Measurements from ENCODE around the gene SEC16A.

SEC16A gene

DNA sequence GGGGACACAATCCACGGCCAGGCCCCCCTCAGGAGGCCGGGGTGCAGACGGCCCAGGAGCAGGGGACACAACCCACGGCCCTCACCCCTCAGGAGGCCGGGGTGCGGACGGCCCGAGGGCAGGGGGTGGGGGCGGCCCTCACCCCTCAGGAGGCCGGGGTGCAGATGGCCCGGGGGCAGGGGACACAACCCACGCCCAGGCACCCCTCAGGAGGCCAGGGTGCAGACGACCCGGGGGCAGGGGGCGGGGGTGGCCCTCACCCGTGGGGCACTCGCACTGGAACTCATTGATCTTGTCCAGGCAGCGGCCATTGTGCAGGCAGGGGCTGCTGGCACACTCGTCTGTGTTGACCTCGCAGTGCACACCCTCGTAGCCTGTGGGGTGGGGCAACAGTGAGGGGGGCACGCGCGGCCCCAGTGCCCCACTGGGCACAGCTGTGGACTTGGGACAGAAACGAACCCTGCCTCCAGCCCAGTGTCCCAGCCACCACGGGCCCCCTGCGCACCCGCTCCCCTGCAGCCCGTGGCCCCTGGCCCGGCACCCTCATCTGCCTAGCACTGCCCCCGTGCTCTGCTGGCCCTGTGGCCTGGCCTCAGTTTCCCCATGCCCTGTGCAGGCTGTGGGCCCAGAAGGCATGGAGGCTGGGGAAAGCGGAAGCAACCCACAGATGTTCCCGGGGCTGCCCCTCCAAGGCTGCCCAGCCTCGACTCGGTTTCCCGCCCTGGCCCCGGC, 34.3 kb upstream of the SEC16A start:
- no peak for DNase-seq

DNA sequence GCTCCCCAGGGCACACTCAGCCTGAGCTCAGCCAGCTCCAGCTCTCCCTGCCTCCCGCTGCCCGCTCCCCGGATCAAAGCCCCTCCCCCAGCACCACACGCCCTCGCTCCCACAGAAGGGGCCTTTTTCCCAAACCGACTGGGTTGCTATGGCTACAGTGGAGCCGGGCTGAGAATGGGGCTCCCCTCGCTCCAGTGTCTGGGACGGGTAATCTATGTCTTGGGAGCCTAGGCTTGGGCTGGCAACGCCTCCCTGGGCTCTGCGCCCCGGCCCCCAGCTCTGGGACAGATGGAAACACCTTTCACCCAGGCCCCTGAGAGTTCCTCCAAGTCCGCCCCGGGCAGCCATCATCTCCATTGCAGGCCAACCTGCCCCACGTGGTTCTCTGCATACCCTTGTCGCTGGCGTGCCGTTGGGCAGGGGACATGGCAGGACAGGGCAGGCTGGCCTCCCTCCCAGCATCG, 33.4 kb upstream of the SEC16A start:
- DNase-seq: no peak

DNA sequence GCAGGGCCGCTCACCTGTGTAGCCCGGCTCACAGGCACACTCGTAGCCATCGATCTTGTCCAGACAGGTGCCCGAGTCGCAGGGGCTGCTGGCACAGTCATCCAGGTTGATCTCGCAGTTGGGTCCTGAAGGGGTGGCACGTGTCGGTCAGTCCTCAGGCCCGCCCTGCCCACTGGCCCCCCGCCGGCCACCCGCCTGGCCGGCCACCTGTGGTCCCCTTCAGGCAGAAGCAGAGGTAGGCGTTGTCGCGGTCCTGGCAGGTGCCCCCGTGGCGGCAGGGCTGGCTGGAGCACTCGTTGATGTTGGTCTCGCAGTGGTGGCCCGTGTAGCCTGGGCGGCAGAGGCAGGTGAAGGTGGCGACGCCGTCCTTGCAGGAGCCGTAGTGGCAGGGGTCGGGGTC, 32.4 kb upstream of the SEC16A start:
- DNase-seq: no peak

DNA sequence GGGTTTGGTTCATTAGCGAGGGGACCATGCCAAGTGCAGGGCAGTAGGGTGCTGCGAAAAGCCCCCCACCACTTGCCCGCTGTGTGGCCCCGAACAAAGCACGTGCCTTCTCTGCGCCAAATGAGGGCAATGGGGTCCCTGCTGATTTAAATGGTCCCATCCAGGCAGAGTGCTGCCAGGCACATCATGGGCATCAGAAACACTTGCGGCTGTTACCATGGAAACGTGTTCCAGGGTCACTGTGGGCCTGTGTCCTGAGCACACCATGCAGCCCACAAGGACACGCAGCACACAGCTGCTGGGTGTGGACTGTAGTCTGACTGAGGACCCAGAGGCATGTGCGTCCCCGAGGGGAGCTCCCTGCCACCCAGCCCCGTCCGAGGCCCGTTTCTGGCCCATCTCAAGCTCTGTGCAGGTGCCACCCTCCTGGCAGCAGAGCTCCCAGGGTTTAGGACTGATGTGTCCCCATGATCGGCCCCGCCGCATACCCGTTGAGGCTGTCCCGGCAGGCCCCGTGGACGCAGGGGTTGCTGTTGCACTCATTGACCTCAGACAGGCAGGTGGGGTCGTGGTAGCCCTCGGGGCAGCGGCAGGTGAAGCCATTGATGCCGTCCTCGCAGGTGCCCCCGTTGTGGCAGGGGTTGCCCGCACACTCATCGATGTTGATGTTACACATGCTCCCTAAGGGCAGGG, 31.3 kb upstream of the SEC16A start:
- DNase-seq: no peak

DNA sequence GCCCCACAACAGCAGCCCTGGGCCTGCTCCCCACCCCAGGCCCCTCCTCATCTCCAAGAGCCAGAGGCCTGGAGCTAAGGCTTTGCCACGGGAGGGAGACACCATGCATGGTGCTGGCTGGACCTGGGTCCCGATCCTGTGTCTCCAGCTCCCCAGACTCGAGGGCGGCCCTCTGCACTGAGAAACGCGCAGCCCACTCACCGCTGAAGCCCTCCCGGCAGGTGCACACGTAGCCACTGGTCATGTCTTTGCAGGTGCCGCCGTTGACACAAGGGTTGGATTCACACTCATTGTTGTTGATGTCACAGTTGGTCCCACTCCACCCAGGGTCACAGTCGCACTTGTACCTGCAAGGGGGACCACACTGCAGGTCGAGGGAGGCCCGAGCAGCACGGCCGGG, 30.4 kb upstream of the SEC16A start:
- DNase-seq: no peak

DNA sequence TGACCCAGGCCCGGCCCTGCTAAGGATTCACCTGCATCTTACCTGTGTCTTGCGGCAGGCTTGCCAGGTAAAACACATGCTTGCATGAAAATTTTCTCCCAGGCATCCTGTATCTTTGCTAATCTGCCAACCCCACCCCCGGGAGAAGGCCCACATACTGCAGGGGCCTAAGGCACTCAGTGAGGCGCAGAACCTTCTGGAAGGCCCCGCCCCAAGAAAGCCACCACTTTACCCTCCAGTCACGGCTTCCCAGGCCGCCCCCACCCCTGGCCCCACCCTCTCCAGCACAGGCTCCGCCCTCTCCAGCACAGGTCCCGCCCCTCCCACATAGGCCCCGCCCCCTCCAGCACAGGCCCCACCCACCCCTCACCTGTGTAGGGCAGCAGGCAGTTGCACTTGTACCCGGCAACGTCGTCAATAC, 29.8 kb upstream of the SEC16A start:
- DNase-seq: no peak

DNA sequence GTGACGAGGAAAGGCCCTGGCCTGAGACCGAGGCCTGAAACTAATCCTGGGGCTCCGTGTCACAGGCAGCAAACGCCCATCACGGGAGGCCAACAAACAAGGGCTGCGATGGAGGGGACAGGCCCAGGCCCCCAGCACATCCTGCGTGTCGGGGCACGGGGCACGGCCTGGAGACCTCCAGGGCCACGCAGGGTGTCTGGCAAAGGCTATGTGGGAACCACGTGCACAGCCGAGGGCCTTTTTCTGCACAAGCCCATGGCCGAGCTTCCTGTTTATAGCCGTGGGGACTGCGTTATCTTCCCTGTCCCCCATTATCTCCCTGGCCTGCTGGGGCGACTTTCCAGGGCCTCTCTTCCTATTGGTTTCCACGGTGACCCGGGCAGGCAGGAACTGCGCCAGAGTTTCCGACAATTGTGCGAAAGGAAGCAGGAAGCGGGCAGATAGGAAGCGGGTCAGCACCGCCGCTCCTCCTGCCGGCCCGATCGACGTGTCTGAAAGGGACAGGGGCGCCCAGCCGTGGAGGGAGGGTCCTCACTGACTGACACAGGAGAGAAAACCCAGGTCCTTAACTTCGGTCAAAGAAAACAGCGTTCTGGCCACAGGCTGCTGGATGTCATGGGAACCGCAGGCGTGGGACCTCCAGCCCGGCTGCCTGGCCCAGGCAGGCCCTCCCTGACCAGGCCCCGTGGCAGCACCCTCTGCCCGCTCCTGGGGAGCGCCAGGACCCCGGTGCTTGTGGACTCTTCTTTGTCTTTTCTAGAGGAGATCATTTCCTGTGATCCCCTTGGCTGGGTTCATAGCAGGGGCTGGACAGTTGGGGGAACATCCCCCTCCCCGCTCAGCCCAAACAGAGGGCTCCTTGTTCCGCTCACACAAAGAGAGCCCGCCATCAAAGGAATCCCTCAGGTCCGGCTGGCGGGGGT, 29.1 kb upstream of the SEC16A start:
- no peak for DNase-seq

DNA sequence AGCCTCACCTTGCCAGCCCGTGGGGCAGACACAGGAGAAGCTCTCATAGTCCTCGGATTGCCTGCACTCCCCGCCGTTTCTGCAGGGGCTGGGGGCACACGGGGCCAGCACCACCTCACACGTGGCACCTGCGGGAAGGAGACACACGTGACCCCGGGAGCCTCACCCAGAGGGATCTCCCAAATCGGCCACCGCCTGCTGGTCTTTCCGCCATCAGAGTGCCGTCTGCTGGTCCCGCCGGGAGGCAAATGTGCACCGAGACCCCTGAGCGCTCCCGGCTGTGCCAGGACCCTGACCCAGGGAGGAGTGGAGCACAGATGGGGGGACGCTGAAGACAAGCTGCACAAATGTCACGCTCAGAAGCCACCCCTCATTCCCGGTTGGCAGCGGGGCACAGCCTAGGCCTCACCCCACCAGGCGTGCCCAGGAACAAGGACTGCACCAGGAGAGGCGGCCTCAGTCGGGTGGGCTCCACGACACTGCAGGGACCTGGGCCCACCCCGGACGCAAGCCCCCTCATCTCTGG, 28.4 kb upstream of the SEC16A start:
- no peak for DNase-seq

DNA sequence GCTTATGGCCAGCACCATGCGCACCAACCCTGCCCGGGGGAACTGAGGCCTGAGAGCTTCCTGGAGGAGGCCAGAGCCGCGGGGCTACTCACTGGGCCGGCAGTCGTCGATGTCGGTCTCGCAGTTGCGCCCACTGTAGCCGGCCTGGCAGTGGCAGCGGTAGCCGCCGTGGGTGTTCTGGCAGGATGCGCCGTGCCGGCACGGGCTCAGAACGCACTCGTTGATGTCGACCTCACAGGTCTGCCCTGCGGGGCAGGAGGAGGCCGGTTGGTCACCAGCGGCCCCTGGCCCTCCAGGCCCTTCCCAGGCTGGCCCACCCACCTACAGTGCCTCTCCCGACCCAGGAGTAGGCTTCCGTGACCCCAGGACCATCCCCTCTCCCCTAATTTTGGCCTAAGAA, 27.7 kb upstream of the SEC16A start:
- DNase-seq: no peak

DNA sequence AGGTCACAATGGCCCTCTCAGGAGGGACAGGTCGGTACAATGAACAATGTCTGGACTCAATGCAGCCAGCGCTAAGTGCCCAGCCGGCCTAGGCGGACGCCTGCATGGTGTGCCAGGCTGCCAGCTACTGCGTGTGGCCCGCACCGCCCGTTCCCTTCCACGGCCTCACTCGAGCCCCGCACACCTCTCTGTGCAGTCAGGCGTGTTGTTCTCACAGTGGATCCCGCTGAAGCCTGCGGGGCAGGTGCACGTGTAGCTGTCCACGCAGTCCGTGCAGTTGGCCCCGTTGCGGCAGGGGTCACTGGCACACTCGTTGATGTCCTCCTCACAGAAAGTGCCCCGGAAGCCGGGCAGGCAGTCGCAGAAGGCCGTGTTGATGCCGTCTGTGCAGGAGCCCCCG, 26.7 kb upstream of the SEC16A start:
- no peak for DNase-seq

DNA sequence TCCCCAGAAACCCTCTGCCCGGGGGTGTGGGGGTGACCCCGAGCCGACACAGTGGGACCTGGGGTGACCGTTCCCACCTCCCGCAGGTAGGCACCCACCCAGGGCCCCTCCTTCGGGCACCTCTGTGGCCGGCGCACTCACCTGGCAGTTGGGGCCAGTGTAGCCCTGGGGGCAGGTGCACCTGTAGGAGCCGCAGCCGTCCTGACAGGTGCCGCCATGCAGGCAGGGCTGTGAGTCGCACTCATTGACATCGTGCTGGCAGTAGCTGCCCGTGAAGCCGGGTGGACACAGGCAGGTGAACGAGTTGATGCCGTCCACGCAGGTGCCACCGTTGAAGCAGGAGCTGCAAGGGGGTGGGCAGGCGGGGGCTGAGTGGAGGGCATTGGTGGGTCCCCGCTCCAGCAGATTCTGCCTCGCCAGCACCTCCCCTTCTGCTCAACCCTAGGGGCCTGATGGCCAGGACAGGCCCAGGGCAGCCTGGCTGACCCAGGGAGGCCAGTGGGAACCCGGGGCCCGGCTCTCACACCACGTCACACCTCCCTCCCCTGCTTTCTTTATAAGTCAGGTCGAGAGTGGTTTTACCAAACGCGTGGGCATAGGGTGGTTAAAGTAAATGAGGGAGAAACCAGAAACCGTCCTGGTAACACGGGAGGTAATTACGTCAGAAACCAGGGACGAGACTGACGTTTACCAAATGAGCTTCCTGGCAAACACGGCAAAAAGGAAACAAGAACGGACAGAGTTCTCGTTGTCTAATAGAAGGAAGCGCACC, 26.1 kb upstream of the SEC16A start:
- no peak for DNase-seq

DNA sequence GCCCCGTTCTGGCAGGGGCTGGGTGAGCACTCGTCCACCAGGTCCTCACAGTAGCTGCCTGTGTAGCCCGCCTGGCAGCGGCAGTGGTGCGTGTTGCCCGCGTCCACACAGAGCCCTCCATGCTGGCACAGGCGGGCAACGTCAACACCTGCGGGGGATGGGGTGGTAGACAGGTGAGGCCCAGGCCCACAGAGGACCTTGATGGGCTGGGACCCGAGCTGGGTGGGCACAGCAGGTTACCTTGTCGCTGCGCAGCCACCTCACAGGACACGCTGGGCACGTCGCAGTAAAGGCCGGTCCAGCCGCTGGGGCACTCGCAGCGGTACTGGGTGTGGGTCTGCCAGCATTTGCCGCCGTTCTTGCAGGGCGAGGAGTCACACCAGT, 25.1 kb upstream of the SEC16A start:
- no peak for DNase-seq

DNA sequence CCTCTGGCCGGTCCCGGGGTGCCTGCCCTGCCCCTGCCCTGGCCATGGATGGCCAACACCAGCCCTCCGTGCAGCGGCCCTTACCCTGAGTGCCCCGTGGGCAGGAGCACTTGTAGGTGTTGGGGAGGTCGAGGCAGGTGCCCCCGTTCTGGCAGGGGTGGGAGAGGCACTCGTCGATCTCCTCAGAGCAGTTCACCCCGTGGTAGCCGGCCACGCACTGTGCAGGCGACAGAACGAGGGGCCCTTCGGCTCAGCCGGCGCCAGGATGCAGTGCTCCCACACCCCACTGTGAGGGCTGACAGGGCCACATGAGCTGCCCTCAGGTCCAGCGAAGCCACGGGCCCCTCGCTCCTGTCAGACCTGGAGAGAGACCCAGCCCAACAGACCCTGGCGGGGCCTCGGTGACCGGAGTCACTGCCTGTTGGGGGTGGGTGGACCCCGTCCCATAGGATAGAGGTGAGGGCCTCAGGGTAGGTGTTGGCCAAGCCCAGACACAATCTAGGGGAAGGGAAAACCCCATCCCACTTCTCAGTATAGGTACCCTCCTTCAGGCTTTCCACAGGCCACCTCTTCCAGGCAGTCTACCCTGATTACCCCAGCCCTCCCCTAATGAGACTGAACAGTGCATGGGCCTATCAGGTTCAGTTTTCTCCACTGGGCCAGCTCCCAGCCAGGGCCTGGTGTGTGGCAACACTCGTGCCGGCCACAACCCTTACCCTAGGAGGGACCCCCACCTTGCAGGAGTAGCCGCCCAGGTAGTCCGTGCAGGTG, 24.6 kb upstream of the SEC16A start:
- no peak for DNase-seq

DNA sequence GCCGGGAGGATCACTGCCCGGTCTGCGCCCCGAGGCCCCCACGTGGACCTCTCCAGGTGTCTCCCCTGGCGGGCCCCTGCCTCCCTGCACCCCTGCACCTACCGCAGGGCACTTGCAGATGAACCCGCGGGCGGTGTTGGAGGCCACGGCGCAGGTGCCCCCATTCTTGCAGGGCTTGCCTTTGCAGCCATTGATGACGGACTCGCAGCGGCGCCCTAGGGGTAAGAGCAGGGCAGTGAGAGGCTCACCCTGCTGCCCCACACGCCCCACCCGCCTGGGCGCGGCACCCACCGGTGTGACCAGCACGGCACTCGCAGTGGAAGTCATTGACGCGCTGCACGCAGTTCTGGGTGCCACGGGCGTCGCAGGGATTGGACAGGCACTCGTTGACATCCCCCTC, 23.6 kb upstream of the SEC16A start:
- DNase-seq: no peak

DNA sequence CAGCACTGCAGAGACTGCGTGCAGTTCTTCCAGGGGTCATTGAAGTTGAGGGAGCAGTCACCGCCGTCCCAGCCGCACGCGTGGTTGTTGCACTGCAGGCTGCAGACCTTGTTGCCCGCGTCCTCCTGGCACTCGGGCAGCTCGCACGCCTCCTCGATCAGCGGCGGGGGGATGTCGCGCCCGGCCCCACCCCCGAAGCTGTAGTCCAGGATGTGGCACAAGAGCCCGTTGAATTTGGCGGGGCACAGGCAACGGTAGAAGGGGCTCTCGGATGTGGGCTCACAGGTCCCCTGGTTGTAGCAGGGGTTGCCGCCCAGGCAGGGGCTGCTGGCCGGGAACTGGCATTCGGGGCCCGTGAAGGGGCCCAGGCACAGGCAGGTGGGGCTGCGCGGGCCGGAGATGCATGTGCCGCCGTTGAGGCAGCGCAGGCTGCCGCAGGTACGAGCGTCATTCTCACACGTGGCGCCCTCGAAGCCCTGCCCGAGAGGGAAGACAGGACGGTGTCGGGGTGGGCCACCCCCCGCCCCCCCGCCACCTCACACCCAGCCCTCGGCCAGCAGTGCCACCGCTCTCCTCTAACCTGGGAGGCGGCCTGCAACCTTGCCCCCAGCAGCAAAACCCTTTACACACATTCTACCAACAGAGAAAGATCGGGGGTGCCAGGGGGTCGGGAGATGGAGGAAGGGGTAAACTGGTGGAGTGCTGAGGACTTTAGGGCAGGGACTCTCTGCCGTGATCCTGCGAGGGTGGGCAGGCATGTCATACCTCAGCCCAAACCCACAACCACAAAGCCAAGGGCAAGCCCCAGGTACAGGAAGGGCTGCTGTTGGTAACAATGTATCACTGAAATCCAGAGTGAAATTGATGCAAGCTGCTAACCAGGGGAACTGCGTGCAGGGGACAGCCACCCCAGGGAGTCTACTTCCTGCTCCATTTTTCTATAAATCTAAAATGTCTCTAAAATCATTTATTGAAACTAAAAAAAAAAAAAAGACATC, 22.9 kb upstream of the SEC16A start:
- no peak for DNase-seq

DNA sequence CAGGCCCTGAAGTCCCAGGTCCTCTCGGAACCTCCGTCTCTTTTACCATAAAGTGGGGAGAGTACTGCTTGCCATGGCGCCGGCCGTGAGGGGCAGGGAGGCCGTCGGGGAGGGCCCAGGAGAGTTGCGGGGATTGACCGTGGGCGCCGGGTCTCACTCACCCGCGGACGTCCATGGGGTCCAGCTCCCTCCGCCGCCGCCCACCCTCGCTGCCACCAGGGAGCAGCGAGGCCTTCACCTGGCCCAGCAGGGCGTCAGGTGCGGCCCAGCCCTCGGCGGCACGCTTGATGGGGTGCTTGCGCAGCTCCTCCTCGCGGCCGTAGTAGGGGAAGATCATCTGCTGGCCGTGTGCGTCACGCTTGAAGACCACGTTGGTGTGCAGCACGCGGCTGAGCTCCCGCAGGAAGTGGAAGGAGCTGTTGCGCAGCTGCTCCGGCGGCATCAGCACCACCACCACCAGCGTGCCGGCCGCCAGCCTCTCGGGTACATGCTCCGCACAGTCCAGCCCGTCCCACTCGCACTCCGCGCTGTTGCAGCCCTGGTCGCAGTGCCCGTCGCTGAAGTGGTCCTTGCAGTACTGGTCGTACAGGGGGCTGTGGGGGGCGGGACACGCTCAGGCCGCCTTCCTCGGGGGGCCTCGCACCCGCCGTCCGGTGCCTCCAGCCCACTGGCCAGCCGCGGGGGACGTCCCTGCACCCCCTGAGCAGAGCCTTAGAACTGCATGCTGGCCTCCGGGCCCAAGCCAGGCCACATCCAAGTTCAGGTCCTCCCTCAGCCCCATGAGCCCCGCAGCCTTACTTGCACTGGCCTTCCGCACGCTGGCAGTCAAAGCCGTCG, 21.9 kb upstream of the SEC16A start:
- no peak for DNase-seq

DNA sequence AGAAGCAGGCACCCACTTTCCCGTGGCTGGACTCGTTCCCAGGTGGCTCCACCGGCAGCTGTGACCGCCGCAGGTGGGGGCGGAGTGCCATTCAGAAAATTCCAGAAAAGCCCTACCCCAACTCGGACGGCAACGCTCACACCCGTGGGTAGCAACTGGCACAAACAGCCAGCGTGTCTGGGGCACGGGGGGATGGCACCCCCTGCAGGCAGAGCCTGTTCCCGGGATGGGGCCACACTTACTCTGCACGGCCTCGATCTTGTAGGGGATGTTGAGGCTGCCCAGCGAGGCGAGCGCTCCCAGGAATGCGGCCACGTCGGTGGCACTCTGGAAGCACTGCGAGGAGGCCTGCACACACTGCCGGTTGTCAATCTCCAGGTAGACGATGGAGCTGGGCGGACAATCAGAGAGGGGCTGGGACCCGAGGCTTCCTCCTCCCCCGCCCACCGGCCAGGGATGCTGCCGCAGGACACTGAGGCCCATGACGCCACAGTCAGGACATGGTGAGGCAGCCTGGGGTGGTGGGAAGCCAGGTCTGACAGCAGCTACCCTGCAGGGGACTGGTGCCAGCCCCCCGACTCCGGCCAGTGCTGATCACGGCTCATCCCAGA, 20.2 kb upstream of the SEC16A start:
- DNase-seq: no peak

DNA sequence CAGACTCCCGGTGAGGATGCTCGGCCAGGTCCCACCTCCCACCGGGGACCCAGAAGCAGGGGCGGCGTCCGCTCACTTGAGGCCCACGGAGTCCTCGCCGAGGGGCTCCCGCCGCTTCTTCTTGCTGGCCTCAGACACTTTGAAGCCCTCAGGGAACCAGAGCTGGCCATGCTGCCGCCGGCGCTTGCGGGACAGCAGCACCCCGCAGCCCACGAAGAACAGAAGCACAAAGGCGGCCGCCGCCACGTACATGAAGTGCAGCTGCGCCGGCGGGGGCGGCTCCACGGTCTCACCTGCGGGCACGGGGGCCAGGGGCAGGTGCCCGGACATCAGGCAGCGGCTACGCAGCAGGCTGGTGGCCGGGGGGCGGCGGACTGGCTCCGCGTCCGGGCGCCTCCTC, 19.4 kb upstream of the SEC16A start:
- no peak for DNase-seq

DNA sequence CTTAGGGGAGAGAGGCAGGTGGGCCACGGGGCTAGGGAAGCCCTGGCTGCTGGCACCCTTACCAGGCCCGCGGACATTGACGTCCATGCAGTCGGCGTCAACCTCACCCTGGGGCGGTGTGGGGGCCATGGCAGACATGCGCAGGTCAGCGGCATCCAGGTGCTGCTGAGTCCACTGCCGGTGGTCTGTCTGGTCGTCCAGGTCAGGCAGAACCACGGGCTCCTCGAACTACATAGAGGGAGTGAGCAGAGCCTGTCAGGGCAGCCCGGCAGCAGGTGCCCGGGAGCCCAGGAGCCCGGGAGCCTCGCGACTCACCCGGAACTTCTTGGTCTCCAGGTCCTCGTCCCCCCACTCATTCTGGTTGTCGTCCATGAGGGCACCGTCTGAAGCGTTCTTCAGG, 18.8 kb upstream of the SEC16A start:
- DNase-seq: no peak
